ENCODE data around the gene MRPS18A.
A peak's percentile ranks its signal among the peaks of the same experiment; 100 is the strongest.

GRCh38 chr6:43669050-43669921, 18.3 kb downstream of the MRPS18A start:
- TF ChIP-seq CTCF (IDR thresholded peaks at IDR 0.05) (no peak), EP300 (IDR thresholded peaks at IDR 0.05) (peak in 1 of 2 donors; percentile 12)

Data from tibial nerve (tissue), 4 donors.